Skeletal muscle tissue (tissue), 4 donors: ENCODE results near the gene DNAH1. TPM values are rescaled to one million over a fixed set of nuclear protein-coding genes. Genes with fewer than 3 reads are reported as not detected.
"Not testable (repeated sequence)": the region's sequence is repeated elsewhere in the genome, so short reads cannot be mapped to it uniquely, and the experiment has no call there.

Experiments
- H3K27ac ChIP-seq: one replicate; pipeline ENCODE4 v1.7.0; 2013; ENCODE audit warnings: mild to moderate bottlenecking, low read depth, low read length, inconsistent platforms
- H3K27me3 ChIP-seq, 3 donors: one replicate each; pipeline ENCODE4 v1.7.0; 2013; ENCODE audit warnings: low read length in 3 of 3; ENCODE audit not compliant: control insufficient read depth in 3 of 3, insufficient read depth in 3 of 3
- H3K36me3 ChIP-seq, 3 donors: one replicate each; pipeline ENCODE4 v1.7.0; 2013; ENCODE audit warnings: low read length in 3 of 3; ENCODE audit not compliant: control insufficient read depth in 3 of 3, insufficient read depth in 3 of 3
- H3K4me1 ChIP-seq, 3 donors: one replicate each; pipeline ENCODE4 v1.7.0; 2013; ENCODE audit warnings: low read length in 3 of 3, mild to moderate bottlenecking in 3 of 3; ENCODE audit not compliant: control insufficient read depth in 3 of 3, insufficient read depth in 3 of 3
- H3K4me3 ChIP-seq, 3 donors: one replicate each; pipeline ENCODE4 v1.7.0; 2013; ENCODE audit warnings: low read length in 3 of 3
- H3K9ac ChIP-seq, 3 donors: one replicate each; pipeline ENCODE4 v1.7.0; 2013; ENCODE audit warnings: low read length in 3 of 3, mild to moderate bottlenecking in 3 of 3, moderate library complexity in 2 of 3, low read depth in 1 of 3
- H3K9me3 ChIP-seq, 3 donors: one replicate each; pipeline ENCODE4 v1.7.0; 2013; ENCODE audit warnings: low read length in 3 of 3; ENCODE audit not compliant: control insufficient read depth in 3 of 3
- total RNA-seq: library from RNA; depleted of rRNA; stranded (reverse); fragments of >200 nt; gene quantifications from one replicate; pipeline ENCODE4 v1.2.3, GENCODE V29; 2014
- donor health status: Osteomylitis.

DNAH1 gene
- 2.1 TPM for total RNA-seq

GRCh38 chr3:52315977-52316764, at the start of gene DNAH1:
DNAH1 (plus strand) TSS chr3:52316319; CDS start chr3:52322443, 6,124 bp downstream.
- no peak within 1 kb of the TSS for H3K4me3 ChIP-seq

GRCh38 chr3:52268036-52268435, 48.1 kb upstream of the DNAH1 start:
- Histone ChIP-seq H3K9me3 (no peaks in the 10 kb centered on the region), H3K36me3 (peaks cover 36 to 57% (median 53%) of the 10 kb centered on the region in 3 donors), H3K27me3 (no peaks in the 10 kb centered on the region), H3K4me3 (no peak overlapping the region), H3K9ac (no peak overlapping the region), H3K4me1 (peaks cover 19 to 26% (median 23%) of the 10 kb centered on the region in 3 donors), H3K27ac (no peak overlapping the region)

More at GRCh38 chr3:52315977-52316764, at the start of gene DNAH1:
- no peak within 1 kb of the TSS for H3K27ac ChIP-seq
- peaks cover 0 to 3% (median 0%) of the 10 kb centered on the region in 3 donors for H3K27me3 ChIP-seq
- peaks cover 19 to 38% (median 25%) of the 10 kb centered on the region in 3 donors for H3K4me1 ChIP-seq
- no peak within 1 kb of the TSS for H3K9ac ChIP-seq
- no peaks in the 10 kb centered on the region for H3K36me3 ChIP-seq
- H3K9me3 ChIP-seq = no peaks in the 10 kb centered on the region

- Histone ChIP-seq H3K9ac (no peak overlapping the region), H3K4me3 (no peak overlapping the region), H3K27ac (peak overlapping the region; percentile 50), H3K4me1 (peaks cover 20 to 31% (median 25%) of the 10 kb centered on the region in 3 donors), H3K27me3 (no peaks in the 10 kb centered on the region), H3K36me3 (peaks cover 26 to 41% (median 39%) of the 10 kb centered on the region in 3 donors), H3K9me3 (no peaks in the 10 kb centered on the region)
These were observed 46.3 kb upstream of the DNAH1 start for GRCh38 chr3:52269776-52270175.

GRCh38 chr3:52270252-52270754, 45.8 kb upstream of the DNAH1 start:
- peaks cover 26 to 40% (median 38%) of the 10 kb centered on the region in 3 donors for H3K36me3 ChIP-seq
- no peaks in the 10 kb centered on the region for H3K27me3 ChIP-seq
- H3K9me3 ChIP-seq = no peaks in the 10 kb centered on the region
- H3K4me3 ChIP-seq = no peak overlapping the region
- no peak overlapping the region for H3K9ac ChIP-seq
- peaks cover 20 to 31% (median 30%) of the 10 kb centered on the region in 3 donors for H3K4me1 ChIP-seq
- peak overlapping the region; percentile 50 for H3K27ac ChIP-seq

GRCh38 chr3:52272172-52272571, 43.9 kb upstream of the DNAH1 start:
- Histone ChIP-seq H3K36me3 (peaks cover 10 to 25% (median 23%) of the 10 kb centered on the region in 3 donors), H3K4me1 (peaks cover 37 to 47% (median 44%) of the 10 kb centered on the region in 3 donors)
- H3K9me3 ChIP-seq, H3K9ac ChIP-seq, H3K4me3 ChIP-seq, H3K27me3 ChIP-seq, H3K27ac ChIP-seq: not testable (repeated sequence)

- H3K9me3 ChIP-seq = no peaks in the 10 kb centered on the region
- no peaks in the 10 kb centered on the region for H3K27me3 ChIP-seq
- H3K36me3 ChIP-seq = peaks cover 8 to 20% (median 18%) of the 10 kb centered on the region in 3 donors
- no peak overlapping the region for H3K27ac ChIP-seq
- H3K4me1 ChIP-seq = peaks cover 38 to 52% (median 44%) of the 10 kb centered on the region in 3 donors
- no peak overlapping the region for H3K4me3 ChIP-seq
- no peak overlapping the region for H3K9ac ChIP-seq
These were observed 43.3 kb upstream of the DNAH1 start for GRCh38 chr3:52272831-52273230.

GRCh38 chr3:52274781-52275180, 41.3 kb upstream of the DNAH1 start:
- not testable (repeated sequence) for H3K36me3 ChIP-seq, H3K9ac ChIP-seq, H3K9me3 ChIP-seq, H3K4me3 ChIP-seq, H3K27ac ChIP-seq, H3K27me3 ChIP-seq
- peaks cover 44 to 58% (median 46%) of the 10 kb centered on the region in 3 donors for H3K4me1 ChIP-seq

GRCh38 chr3:52277071-52277964, 38.8 kb upstream of the DNAH1 start:
- Histone ChIP-seq H3K27ac (peak overlapping the region; percentile 96), H3K9ac (peak overlapping the region; percentile 93 to 99 (median 98)), H3K4me3 (peak overlapping the region; percentile 94 to 99 (median 98)), H3K9me3 (no peaks in the 10 kb centered on the region), H3K27me3 (no peaks in the 10 kb centered on the region), H3K4me1 (peaks cover 27 to 46% (median 36%) of the 10 kb centered on the region in 3 donors), H3K36me3 (peaks cover 0 to 8% (median 3%) of the 10 kb centered on the region in 3 donors)

GRCh38 chr3:52277972-52278509, 38.1 kb upstream of the DNAH1 start:
- Histone ChIP-seq H3K27me3 (no peaks in the 10 kb centered on the region), H3K36me3 (peaks cover 0 to 4% (median 0%) of the 10 kb centered on the region in 3 donors), H3K4me3 (peak overlapping the region; percentile 94 to 99 (median 98)), H3K27ac (peak overlapping the region; percentile 96), H3K4me1 (peaks cover 22 to 42% (median 34%) of the 10 kb centered on the region in 3 donors), H3K9me3 (no peaks in the 10 kb centered on the region), H3K9ac (peak overlapping the region; percentile 93 to 99 (median 98))
